GM23338 (cell line): ENCODE measurements around the gene HAPLN2. TPM values are rescaled to one million over a fixed set of nuclear protein-coding genes. Genes with fewer than 3 reads are reported as not detected.

Source experiments
- ATAC-seq: fragments of 200-7000 bp; cut with Tn5 transposase; 3 replicates; pipeline ENCODE4 v1.9.1; 2020
- DNase-seq: peaks from one replicate; pipeline ENCODE4 v3.0.0-alpha.2; 2015; ENCODE audit warnings: low spot score
- H2AFZ ChIP-seq: fragments of 200-600 bp; sonication (generic); 2 replicates; pipeline ENCODE4 v1.8.0; 2016; ENCODE audit warnings: antibody characterized with exemption, mild to moderate bottlenecking, moderate library complexity
- H3F3A ChIP-seq: fragments of 200-600 bp; sonication (generic); replicated peaks from 2 replicates; pipeline ENCODE4 v1.8.0; 2017; ENCODE audit warnings: antibody characterized with exemption, mixed run types, low read depth
- H3K27ac ChIP-seq: fragments of 200-600 bp; sonication (generic); 2 replicates; pipeline ENCODE4 v1.6.1; 2016; ENCODE audit warnings: low read depth
- H3K27me3 ChIP-seq: fragments of 200-600 bp; sonication (generic); 2 replicates; pipeline ENCODE4 v1.8.0; 2016; ENCODE audit warnings: mild to moderate bottlenecking, mixed run types, moderate library complexity; ENCODE audit not compliant: insufficient read depth
- H3K36me3 ChIP-seq: fragments of 200-600 bp; sonication (generic); 2 replicates; pipeline ENCODE4 v1.8.0; 2016; ENCODE audit warnings: mild to moderate bottlenecking; ENCODE audit not compliant: insufficient read depth
- H3K4me1 ChIP-seq: fragments of 200-600 bp; sonication (generic); 2 replicates; pipeline ENCODE4 v1.8.0; 2016; ENCODE audit warnings: mild to moderate bottlenecking, moderate library complexity; ENCODE audit not compliant: insufficient read depth
- H3K4me2 ChIP-seq: fragments of 200-600 bp; sonication (generic); 2 replicates; pipeline ENCODE4 v1.7.1; 2017; ENCODE audit warnings: mixed run types
- H3K4me3 ChIP-seq: fragments of 200-600 bp; sonication (generic); 2 replicates; pipeline ENCODE4 v1.6.1; 2016; ENCODE audit warnings: mixed run types
- H3K79me2 ChIP-seq: fragments of 200-600 bp; sonication (generic); replicated peaks from 2 replicates; pipeline ENCODE4 v1.8.0; 2017; ENCODE audit warnings: mild to moderate bottlenecking; ENCODE audit not compliant: insufficient read depth
- H3K9me2 ChIP-seq: fragments of 200-600 bp; sonication (generic); 2 replicates; pipeline ENCODE4 v1.8.0; 2017; ENCODE audit not compliant: insufficient read depth
- H4K20me1 ChIP-seq: fragments of 200-600 bp; sonication (generic); replicated peaks from 2 replicates; pipeline ENCODE4 v1.8.0; 2017; ENCODE audit warnings: mild to moderate bottlenecking; ENCODE audit not compliant: insufficient read depth
- H3K27ac Mint-ChIP-seq: 2 replicates; pipeline ENCODE4 v1.8.0; 2020; ENCODE audit warnings: inconsistent platforms, mild to moderate bottlenecking, moderate library complexity, mixed read lengths
- H3K27me3 Mint-ChIP-seq: 3 replicates; pipeline ENCODE4 v1.8.0; 2022; ENCODE audit warnings: low read depth, mild to moderate bottlenecking, moderate library complexity, mixed read lengths, inconsistent platforms; ENCODE audit not compliant: insufficient read depth, poor library complexity
- H3K36me3 Mint-ChIP-seq: 3 replicates; pipeline ENCODE4 v1.8.0; 2021; ENCODE audit warnings: low read depth, mild to moderate bottlenecking, inconsistent platforms, moderate library complexity, mixed read lengths
- H3K4me1 Mint-ChIP-seq: 3 replicates; pipeline ENCODE4 v1.8.0; 2020; ENCODE audit warnings: mild to moderate bottlenecking, inconsistent platforms, mixed read lengths
- H3K4me3 Mint-ChIP-seq: 3 replicates; pipeline ENCODE4 v1.8.0; 2021; ENCODE audit warnings: moderate library complexity, mild to moderate bottlenecking, inconsistent platforms, mixed read lengths
- H3K9me3 Mint-ChIP-seq: 3 replicates; pipeline ENCODE4 v1.8.0; 2020; ENCODE audit warnings: moderate library complexity, mild to moderate bottlenecking, inconsistent platforms, mixed read lengths
- CREB1 ChIP-seq: fragments of 250-450 bp; sonication (Bioruptor Pico); IDR thresholded peaks from 2 replicates; pipeline ENCODE4 v1.5.0; 2020; ENCODE audit warnings: low read depth, mild to moderate bottlenecking, moderate library complexity
- EZH2 ChIP-seq: fragments of 200-600 bp; sonication (generic); IDR thresholded peaks from one replicate; pipeline ENCODE4 v1.8.0; 2017; ENCODE audit warnings: antibody characterized with exemption, mild to moderate bottlenecking, low read depth; ENCODE audit not compliant: unreplicated experiment
- EZH2phosphoT487 ChIP-seq: fragments of 200-600 bp; sonication (generic); IDR thresholded peaks from one replicate; pipeline ENCODE4 v1.8.1; 2018; ENCODE audit warnings: antibody characterized with exemption; ENCODE audit not compliant: unreplicated experiment
- JUNB ChIP-seq: IDR thresholded peaks from one replicate; pipeline ENCODE4 v1.6.1; 2016; ENCODE audit warnings: antibody characterized with exemption; ENCODE audit not compliant: unreplicated experiment
- NANOG ChIP-seq: IDR thresholded peaks from 2 replicates; pipeline ENCODE4 v1.6.1; 2016; ENCODE audit warnings: antibody characterized with exemption, borderline replicate concordance
- POLR2AphosphoS5 ChIP-seq: IDR thresholded peaks from 2 replicates; pipeline ENCODE4 v1.6.1; 2016; ENCODE audit warnings: antibody characterized with exemption, low read depth
- STAT1 ChIP-seq: IDR thresholded peaks from one replicate; pipeline ENCODE4 v1.6.1; 2016; ENCODE audit warnings: antibody characterized with exemption; ENCODE audit not compliant: unreplicated experiment
- ZNF114 ChIP-seq: fragments of 250-450 bp; sonication (Bioruptor Pico); IDR thresholded peaks from 2 replicates; pipeline ENCODE4 v1.5.0; 2020; ENCODE audit warnings: mild to moderate bottlenecking, moderate library complexity
- ZNF331 ChIP-seq: fragments of 250-450 bp; sonication (Bioruptor Pico); IDR thresholded peaks from 2 replicates; pipeline ENCODE4 v1.5.0; 2020; ENCODE audit warnings: low read depth, mild to moderate bottlenecking, moderate library complexity
- polyA plus RNA-seq: library from polyadenylated mRNA; unstranded; fragments of >200 nt; fragmentation: Nextera tagmentation; extraction: Ambion mirVana; gene quantifications from 2 replicates; pipeline ENCODE4 v1.2.1, GENCODE V29; 2016
- total RNA-seq: library from RNA; depleted of rRNA; stranded (reverse); fragments of >200 nt; shearing (Covaris generic); gene quantifications from 2 replicates; pipeline ENCODE4 v1.2.3, GENCODE V29; 2014
- TF ChIP-seq, protein P1 (sequence below): IDR thresholded peaks from one replicate; pipeline ENCODE4 v1.6.1; 2018; ENCODE audit warnings: antibody characterized with exemption; ENCODE audit not compliant: unreplicated experiment
- TF ChIP-seq, protein P2 (sequence below): fragments of 250-450 bp; sonication (Bioruptor Pico); IDR thresholded peaks from 2 replicates; pipeline ENCODE4 v1.5.0; 2020; ENCODE audit warnings: mild to moderate bottlenecking, moderate library complexity
- TF ChIP-seq, protein P3 (sequence below): IDR thresholded peaks from 2 replicates; pipeline ENCODE4 v1.6.1; 2016; ENCODE audit warnings: antibody characterized with exemption

The HAPLN2 gene
- total and polyA plus RNA-seq, 2 experiments from 2014 or later = 0.53 TPM; not detected in 1

DNA sequence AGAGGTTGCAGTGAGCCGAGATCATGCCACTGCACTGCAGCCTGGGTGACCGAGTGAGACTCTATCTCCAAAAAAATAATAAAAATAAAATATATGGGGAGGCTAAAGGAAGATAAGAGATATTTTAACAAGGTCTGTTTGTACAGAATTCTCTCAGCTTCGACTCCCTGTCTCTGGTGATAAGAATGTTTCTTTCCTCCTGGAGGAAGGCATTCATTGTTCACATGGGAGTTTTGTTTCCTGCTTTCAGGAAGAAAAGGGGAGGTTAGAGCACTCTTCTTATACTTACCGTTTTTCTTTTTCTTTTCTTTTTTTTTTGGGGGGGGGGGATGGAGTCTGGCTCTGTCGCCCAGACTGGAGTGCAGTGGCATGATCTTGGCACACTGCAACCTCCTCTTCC, 29.7 kb upstream of the HAPLN2 start (continued):
- TF ChIP-seq STAT1 (no peak), EZH2phosphoT487 (no peak), POLR2AphosphoS5 (no peak)

DNA sequence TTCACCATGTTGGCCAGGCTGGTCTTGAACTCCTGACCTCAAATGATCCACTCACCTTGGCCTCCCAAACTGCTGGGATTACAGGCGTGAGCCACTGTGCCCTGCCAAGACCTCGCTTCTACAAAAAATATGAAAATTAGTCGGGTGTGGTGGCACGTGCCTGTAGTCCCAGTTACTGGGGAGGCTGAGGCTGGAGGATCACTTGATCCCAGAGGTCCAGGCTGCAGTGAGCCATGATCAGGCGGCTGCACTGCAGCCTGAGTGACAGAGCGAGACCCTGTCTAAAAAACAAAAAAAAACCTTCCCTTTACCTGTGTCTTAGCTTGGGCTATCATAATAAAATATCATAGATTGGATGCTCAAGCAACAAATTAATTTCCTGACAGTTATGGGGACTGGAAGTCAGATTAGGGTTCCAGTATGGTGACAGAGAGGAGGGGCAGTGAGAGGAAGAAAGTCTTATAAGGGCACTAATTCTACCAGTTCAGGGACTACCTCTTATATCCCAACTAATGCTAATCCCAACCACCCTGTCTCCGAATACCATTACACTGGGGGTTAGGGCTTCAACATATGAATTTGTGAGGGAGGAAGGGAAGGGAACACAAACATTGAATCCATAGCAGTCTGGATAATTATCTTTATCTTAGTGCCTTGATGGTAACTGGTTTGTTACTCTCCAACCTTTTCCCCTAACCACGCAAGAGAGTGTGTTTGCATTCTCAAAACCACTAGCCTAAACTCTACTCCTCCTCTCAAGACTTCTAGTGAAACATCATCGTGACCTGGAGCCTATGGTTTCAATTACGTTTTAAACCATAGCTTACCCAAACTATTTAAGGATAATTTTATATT, 28.7 kb upstream of the HAPLN2 start:
- H3K27ac Mint-ChIP-seq = peak overlapping the region; percentile 95
- H3K4me3 Mint-ChIP-seq = peak overlapping the region; percentile 82
- H4K20me1 ChIP-seq = peaks cover 10% of the 10 kb centered on the region; the same call in 1 of the 2 replicates
- H3K36me3 ChIP-seq = peaks cover 4% of the 10 kb centered on the region
- H3K27ac ChIP-seq = peak overlapping the region; percentile 80; the same call in 1 of the 2 replicates
- ATAC-seq (no peak), DNase-seq (no peak)
- H3F3A ChIP-seq = peaks cover 22% of the 10 kb centered on the region
- H3K4me3 ChIP-seq = peak overlapping the region; percentile 95
- H3K27me3 ChIP-seq = no peaks in the 10 kb centered on the region
- peak overlapping the region; percentile 80 for H3K4me2 ChIP-seq
- peaks cover 22% of the 10 kb centered on the region for H3K4me1 Mint-ChIP-seq
- H3K4me1 ChIP-seq = peaks cover 8% of the 10 kb centered on the region; the same call in 1 of the 2 replicates
- peaks cover 31% of the 10 kb centered on the region for H3K36me3 Mint-ChIP-seq
- no peaks in the 10 kb centered on the region for H3K9me3 Mint-ChIP-seq
- H2AFZ ChIP-seq = peak overlapping the region; percentile 83
- H3K27me3 Mint-ChIP-seq = peaks cover 4% of the 10 kb centered on the region
- no peaks in the 10 kb centered on the region for H3K9me2 ChIP-seq
- H3K79me2 ChIP-seq = no peaks in the 10 kb centered on the region
- TF ChIP-seq STAT1 (no peak), NANOG (no peak), EZH2phosphoT487 (no peak), POLR2AphosphoS5 (no peak), JUNB (no peak), ZNF114 (no peak), EZH2 (no peak), ZNF331 (no peak), CREB1 (CRISPR knock-in tag) (no peak)
- TF ChIP-seq, protein P1, sequence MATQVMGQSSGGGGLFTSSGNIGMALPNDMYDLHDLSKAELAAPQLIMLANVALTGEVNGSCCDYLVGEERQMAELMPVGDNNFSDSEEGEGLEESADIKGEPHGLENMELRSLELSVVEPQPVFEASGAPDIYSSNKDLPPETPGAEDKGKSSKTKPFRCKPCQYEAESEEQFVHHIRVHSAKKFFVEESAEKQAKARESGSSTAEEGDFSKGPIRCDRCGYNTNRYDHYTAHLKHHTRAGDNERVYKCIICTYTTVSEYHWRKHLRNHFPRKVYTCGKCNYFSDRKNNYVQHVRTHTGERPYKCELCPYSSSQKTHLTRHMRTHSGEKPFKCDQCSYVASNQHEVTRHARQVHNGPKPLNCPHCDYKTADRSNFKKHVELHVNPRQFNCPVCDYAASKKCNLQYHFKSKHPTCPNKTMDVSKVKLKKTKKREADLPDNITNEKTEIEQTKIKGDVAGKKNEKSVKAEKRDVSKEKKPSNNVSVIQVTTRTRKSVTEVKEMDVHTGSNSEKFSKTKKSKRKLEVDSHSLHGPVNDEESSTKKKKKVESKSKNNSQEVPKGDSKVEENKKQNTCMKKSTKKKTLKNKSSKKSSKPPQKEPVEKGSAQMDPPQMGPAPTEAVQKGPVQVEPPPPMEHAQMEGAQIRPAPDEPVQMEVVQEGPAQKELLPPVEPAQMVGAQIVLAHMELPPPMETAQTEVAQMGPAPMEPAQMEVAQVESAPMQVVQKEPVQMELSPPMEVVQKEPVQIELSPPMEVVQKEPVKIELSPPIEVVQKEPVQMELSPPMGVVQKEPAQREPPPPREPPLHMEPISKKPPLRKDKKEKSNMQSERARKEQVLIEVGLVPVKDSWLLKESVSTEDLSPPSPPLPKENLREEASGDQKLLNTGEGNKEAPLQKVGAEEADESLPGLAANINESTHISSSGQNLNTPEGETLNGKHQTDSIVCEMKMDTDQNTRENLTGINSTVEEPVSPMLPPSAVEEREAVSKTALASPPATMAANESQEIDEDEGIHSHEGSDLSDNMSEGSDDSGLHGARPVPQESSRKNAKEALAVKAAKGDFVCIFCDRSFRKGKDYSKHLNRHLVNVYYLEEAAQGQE = no peak
- TF ChIP-seq, protein P2, sequence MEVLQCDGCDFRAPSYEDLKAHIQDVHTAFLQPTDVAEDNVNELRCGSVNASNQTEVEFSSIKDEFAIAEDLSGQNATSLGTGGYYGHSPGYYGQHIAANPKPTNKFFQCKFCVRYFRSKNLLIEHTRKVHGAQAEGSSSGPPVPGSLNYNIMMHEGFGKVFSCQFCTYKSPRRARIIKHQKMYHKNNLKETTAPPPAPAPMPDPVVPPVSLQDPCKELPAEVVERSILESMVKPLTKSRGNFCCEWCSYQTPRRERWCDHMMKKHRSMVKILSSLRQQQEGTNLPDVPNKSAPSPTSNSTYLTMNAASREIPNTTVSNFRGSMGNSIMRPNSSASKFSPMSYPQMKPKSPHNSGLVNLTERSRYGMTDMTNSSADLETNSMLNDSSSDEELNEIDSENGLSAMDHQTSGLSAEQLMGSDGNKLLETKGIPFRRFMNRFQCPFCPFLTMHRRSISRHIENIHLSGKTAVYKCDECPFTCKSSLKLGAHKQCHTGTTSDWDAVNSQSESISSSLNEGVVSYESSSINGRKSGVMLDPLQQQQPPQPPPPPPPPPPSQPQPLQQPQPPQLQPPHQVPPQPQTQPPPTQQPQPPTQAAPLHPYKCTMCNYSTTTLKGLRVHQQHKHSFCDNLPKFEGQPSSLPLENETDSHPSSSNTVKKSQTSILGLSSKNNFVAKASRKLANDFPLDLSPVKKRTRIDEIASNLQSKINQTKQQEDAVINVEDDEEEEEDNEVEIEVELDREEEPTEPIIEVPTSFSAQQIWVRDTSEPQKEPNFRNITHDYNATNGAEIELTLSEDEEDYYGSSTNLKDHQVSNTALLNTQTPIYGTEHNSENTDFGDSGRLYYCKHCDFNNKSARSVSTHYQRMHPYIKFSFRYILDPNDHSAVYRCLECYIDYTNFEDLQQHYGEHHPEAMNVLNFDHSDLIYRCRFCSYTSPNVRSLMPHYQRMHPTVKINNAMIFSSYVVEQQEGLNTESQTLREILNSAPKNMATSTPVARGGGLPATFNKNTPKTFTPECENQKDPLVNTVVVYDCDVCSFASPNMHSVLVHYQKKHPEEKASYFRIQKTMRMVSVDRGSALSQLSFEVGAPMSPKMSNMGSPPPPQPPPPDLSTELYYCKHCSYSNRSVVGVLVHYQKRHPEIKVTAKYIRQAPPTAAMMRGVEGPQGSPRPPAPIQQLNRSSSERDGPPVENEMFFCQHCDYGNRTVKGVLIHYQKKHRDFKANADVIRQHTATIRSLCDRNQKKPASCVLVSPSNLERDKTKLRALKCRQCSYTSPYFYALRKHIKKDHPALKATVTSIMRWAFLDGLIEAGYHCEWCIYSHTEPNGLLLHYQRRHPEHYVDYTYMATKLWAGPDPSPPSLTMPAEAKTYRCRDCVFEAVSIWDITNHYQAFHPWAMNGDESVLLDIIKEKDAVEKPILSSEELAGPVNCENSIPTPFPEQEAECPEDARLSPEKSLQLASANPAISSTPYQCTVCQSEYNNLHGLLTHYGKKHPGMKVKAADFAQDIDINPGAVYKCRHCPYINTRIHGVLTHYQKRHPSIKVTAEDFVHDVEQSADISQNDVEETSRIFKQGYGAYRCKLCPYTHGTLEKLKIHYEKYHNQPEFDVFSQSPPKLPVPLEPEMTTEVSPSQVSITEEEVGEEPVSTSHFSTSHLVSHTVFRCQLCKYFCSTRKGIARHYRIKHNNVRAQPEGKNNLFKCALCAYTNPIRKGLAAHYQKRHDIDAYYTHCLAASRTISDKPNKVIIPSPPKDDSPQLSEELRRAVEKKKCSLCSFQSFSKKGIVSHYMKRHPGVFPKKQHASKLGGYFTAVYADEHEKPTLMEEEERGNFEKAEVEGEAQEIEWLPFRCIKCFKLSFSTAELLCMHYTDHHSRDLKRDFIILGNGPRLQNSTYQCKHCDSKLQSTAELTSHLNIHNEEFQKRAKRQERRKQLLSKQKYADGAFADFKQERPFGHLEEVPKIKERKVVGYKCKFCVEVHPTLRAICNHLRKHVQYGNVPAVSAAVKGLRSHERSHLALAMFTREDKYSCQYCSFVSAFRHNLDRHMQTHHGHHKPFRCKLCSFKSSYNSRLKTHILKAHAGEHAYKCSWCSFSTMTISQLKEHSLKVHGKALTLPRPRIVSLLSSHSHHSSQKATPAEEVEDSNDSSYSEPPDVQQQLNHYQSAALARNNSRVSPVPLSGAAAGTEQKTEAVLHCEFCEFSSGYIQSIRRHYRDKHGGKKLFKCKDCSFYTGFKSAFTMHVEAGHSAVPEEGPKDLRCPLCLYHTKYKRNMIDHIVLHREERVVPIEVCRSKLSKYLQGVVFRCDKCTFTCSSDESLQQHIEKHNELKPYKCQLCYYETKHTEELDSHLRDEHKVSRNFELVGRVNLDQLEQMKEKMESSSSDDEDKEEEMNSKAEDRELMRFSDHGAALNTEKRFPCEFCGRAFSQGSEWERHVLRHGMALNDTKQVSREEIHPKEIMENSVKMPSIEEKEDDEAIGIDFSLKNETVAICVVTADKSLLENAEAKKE (CRISPR knock-in tag) = no peak
- TF ChIP-seq, protein P3, sequence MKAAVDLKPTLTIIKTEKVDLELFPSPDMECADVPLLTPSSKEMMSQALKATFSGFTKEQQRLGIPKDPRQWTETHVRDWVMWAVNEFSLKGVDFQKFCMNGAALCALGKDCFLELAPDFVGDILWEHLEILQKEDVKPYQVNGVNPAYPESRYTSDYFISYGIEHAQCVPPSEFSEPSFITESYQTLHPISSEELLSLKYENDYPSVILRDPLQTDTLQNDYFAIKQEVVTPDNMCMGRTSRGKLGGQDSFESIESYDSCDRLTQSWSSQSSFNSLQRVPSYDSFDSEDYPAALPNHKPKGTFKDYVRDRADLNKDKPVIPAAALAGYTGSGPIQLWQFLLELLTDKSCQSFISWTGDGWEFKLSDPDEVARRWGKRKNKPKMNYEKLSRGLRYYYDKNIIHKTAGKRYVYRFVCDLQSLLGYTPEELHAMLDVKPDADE = no peak
